ENCODE results near the gene CYSRT1. TPM values are rescaled to one million over a fixed set of nuclear protein-coding genes. Genes with fewer than 3 reads are reported as not detected.
A peak's percentile ranks its signal among the peaks of the same experiment; 100 is the strongest.

Gene CYSRT1
- polyA plus RNA-seq, 1 experiment, result 0.74 TPM

DNA sequence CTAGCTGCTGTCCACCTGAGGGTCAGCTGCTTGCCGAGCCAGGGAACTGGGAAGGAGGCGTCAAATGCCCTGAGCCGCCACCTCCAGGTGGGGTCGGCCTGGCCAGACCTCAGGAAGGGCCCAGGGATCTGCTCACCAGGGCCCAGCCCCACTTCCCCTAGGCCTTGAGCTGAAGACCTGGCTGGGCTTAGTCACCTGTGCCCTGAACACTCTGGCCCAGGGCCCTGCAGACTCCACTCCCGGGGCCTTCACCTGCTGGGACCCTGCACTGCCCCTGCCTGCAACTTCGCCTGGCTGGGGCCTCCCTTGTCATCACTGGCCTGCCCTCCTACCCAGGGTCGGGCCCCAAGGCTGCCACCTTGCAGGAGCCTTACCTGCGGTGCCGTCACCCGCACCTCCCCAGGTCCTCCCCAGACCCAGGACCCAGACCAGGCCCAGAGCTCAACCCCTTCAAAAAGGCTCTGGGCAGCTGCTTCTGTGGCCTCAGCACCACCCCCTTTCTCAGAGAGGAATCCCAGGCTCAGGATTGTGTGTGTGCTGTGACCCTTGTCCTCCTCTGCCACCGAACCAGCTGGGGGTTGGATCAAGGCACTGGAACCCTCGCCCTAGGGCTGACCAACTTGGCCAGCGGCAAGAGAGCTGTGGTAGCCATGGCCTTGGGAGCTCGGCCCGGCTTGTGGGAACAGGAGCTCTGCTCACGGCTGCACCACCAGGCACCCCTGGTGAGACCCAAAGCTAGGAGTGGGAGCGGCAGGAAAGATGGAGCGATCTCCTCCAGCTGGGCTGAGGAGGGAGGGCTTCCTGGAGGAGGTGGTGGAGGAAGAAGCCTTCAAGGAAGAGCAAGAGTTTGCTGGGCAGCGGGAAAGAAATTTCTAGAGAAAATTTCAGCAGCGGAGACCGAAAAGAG lies 29.0 kb downstream of the CYSRT1 start:
- TF ChIP-seq, protein P1, sequence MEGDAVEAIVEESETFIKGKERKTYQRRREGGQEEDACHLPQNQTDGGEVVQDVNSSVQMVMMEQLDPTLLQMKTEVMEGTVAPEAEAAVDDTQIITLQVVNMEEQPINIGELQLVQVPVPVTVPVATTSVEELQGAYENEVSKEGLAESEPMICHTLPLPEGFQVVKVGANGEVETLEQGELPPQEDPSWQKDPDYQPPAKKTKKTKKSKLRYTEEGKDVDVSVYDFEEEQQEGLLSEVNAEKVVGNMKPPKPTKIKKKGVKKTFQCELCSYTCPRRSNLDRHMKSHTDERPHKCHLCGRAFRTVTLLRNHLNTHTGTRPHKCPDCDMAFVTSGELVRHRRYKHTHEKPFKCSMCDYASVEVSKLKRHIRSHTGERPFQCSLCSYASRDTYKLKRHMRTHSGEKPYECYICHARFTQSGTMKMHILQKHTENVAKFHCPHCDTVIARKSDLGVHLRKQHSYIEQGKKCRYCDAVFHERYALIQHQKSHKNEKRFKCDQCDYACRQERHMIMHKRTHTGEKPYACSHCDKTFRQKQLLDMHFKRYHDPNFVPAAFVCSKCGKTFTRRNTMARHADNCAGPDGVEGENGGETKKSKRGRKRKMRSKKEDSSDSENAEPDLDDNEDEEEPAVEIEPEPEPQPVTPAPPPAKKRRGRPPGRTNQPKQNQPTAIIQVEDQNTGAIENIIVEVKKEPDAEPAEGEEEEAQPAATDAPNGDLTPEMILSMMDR (IDR thresholded peaks at IDR 0.05; ENCODE audit: insufficient read depth, low read depth, low read length), result no peak
- ChIA-PET POLR2A (interaction anchor here (1.1 kb wide), 1 partner anchor 11 kb away, joined by 4 read pairs; no protein-coding TSS in a partner anchor), CTCF (interaction anchor here (0.6 to 1.9 kb wide), 11 partner anchors 10 to 225 kb away, joined by 3 to 10 read pairs (median 3); partner anchors contain the start of genes TOR4A and TUBB4B)
- no peaks in the 10 kb centered on the region; the same call in 1 of the 2 replicates for H3K27me3 ChIP-seq (ENCODE audit: control insufficient read depth, insufficient read depth, low read length)
- peaks cover 3% of the 10 kb centered on the region for H3K36me3 ChIP-seq (ENCODE audit: control insufficient read depth, insufficient read depth, low read length)
- peak overlapping the region; percentile 99 for H3K4me3 ChIP-seq (ENCODE audit: low read depth, low read length)
- no peak for DNase-seq (ENCODE audit: low read depth)

DNA sequence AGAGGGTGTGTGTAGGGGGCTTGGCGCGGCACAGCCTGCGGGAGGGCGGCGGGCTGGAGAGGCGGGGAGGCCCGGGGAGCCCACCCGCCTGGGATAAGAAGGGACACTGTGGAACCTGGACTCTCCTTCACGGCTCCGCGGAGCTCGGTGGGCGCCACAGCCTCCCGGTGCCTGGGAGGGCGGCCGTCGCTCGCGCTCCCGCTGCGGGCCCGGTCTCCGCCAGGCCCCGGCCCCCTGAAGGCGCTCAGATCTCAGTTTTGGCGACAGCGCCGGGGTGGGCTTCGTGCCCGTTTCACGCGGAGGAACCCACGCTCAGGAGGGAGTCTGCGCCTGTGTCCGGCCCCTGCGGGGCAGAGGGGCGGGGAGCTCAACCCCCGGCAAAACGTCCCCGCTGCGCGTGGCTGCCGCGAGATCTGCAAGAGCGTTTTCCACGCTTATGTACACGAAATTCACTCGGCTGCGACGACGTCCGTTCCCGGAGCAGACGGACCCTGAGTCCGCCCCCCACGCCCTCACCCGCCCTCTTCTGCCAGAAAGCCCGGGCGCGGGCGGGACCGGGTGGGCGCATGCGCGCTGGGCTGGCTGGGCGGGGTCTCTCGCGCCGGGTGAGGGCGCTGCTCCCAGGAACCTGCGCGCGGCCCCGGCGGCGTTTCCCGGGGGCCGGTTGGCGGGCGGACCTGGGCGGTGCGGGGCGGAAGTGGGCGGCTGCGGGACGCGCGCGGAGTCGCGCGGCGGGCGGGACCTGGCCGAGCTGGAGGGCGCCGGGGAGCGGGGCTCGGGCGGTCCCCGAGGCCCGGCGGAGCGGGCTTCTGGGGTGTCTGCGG lies 29.9 kb downstream of the CYSRT1 start, which contains the start of gene NELFB:
NELFB (plus strand) TSS at position 704 of the 824 bp plus-strand sequence.
- CTCF ChIA-PET, result interaction anchor here (0.6 to 1.9 kb wide), 7 partner anchors 12 to 178 kb away, joined by 3 to 10 read pairs (median 3); partner anchors contain the start of gene TOR4A
- DNase-seq (ENCODE audit: low read depth), result no peak
- POLR2A ChIA-PET, result interaction anchor here (0.8 to 1.1 kb wide), 2 partner anchors 11 to 12 kb away, joined by 3 to 4 read pairs; no protein-coding TSS in a partner anchor
- no peaks in the 10 kb centered on the region for H3K27me3 ChIP-seq (ENCODE audit: control insufficient read depth, insufficient read depth, low read length)
- TF ChIP-seq, protein P1 (IDR thresholded peaks at IDR 0.05; ENCODE audit: insufficient read depth, low read depth, low read length), result no peak
- peaks cover 5% of the 10 kb centered on the region for H3K36me3 ChIP-seq (ENCODE audit: control insufficient read depth, insufficient read depth, low read length)
- peak within 1 kb of the TSS; percentile 99 for H3K4me3 ChIP-seq (ENCODE audit: low read depth, low read length)

DNA sequence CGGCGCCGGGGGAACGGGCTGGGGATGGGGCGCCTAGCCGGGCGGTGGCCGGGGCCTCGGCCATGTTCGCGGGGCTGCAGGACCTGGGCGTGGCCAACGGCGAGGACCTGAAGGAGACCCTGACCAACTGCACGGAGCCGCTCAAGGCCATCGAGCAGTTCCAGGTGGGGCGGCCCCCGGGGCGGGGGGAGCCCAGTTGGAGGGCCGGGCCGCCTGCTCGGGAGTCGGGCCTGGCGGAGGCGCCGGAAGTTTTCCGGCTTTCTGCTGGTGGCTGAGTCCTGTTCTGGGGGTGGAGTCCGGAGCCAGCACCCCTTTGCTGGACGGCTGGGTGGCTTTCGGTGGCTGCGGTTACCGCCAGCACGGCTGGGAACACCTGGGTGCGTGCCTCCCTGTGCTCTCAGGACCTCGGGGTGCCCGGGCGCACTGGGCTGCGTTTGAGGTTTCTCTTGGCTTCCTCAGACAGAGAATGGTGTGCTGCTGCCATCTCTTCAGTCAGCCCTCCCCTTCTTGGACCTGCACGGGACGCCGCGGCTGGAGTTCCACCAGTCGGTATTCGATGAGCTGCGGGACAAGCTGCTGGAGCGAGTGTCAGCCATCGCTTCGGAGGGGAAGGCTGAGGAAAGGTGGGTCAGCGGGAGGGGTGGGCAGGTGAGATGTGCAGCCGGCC lies 30.6 kb downstream of the CYSRT1 start:
- POLR2A ChIA-PET, result interaction anchor here (0.6 to 0.8 kb wide), 2 partner anchors 11 to 29 kb away, joined by 3 read pairs; no protein-coding TSS in a partner anchor
- Histone ChIP-seq H3K36me3 (ENCODE audit: control insufficient read depth, insufficient read depth, low read length) (peaks cover 5% of the 10 kb centered on the region), H3K27me3 (ENCODE audit: control insufficient read depth, insufficient read depth, low read length) (no peaks in the 10 kb centered on the region), H3K4me3 (ENCODE audit: low read depth, low read length) (peak overlapping the region; percentile 99)
- CTCF ChIA-PET, result interaction anchor here (0.7 to 1.7 kb wide), 2 partner anchors 13 to 22 kb away, joined by 3 to 4 read pairs; partner anchors contain the start of gene TOR4A
- TF ChIP-seq, protein P1 (IDR thresholded peaks at IDR 0.05; ENCODE audit: insufficient read depth, low read depth, low read length), result no peak
- DNase-seq (ENCODE audit: low read depth), result no peak

DNA sequence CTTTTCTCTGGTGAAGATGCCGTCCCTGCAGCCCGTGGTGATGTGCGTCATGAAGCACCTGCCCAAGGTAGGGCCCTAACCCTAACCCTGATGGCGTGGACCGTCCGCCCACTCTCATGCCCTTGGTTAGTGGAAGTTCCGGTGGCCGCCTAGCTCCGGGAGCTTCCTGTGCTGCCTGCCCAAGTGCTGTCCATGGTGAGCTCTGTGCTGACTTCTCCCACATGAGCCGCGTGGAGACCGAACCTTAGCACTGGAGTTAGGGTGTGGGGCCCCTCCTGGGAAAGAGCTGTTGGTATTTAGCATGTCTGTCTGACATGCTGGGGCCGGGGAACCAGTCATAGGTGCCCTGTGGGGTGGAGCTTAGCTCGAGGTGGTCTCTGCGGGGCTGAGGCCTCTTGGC lies 31.4 kb downstream of the CYSRT1 start:
- ChIA-PET CTCF (interaction anchor here (1.1 kb wide), 1 partner anchor 19 kb away, joined by 5 read pairs; no protein-coding TSS in a partner anchor), POLR2A (interaction anchor here (0.6 kb wide), 1 partner anchor 30 kb away, joined by 3 read pairs; no protein-coding TSS in a partner anchor)
- DNase-seq (ENCODE audit: low read depth), result no peak
- Histone ChIP-seq H3K27me3 (ENCODE audit: control insufficient read depth, insufficient read depth, low read length) (no peaks in the 10 kb centered on the region), H3K4me3 (ENCODE audit: low read depth, low read length) (peak overlapping the region; percentile 99), H3K36me3 (ENCODE audit: control insufficient read depth, insufficient read depth, low read length) (peaks cover 5% of the 10 kb centered on the region)
- TF ChIP-seq, protein P1 (IDR thresholded peaks at IDR 0.05; ENCODE audit: insufficient read depth, low read depth, low read length), result no peak

All from BJ (cell line).